HL-60 (cell line): Measurements from ENCODE around the gene NEUROD2.

Experiments used
- DNase-seq, 2 experiments: peaks; one replicate each; pipeline ENCODE4 v3.0.0-alpha.2; 2010 to 2020; ENCODE audit warnings: low read depth in 1 of 2, low spot score in 1 of 2
- H3K27ac ChIP-seq: fragments of 250-450 bp; sonication (Bioruptor Pico); replicated peaks from 2 replicates; pipeline ENCODE4 v1.5.1; 2020; ENCODE audit warnings: mild to moderate bottlenecking, moderate library complexity
- H3K27me3 ChIP-seq: fragments of 250-450 bp; sonication (Bioruptor Pico); 2 replicates; pipeline ENCODE4 v1.5.1; 2021; ENCODE audit warnings: mild to moderate bottlenecking, moderate library complexity; ENCODE audit not compliant: insufficient read depth, poor library complexity, severe bottlenecking
- H3K4me3 ChIP-seq: replicated peaks from 2 replicates; pipeline ENCODE4 v1.5.1; 2011; ENCODE audit warnings: mild to moderate bottlenecking, control low read depth, low read length; ENCODE audit not compliant: insufficient read depth
- CTCF ChIP-seq: IDR thresholded peaks from one replicate; pipeline ENCODE4 v1.5.1; 2011; ENCODE audit warnings: low read length, control low read depth, inconsistent platforms; ENCODE audit not compliant: insufficient read depth
- GABPA ChIP-seq: IDR thresholded peaks from 2 replicates; pipeline ENCODE4 v1.6.1; 2012; ENCODE audit warnings: low read depth
- POLR2AphosphoS5 ChIP-seq: IDR thresholded peaks from 2 replicates; pipeline ENCODE4 v1.6.1; 2012; ENCODE audit warnings: low read depth
- REST ChIP-seq: IDR thresholded peaks from 2 replicates; pipeline ENCODE4 v1.6.1; 2012; ENCODE audit warnings: low read depth; ENCODE audit not compliant: insufficient replicate concordance
- SPI1 ChIP-seq: IDR thresholded peaks from 2 replicates; pipeline ENCODE4 v1.6.1; 2012; ENCODE audit warnings: low read depth, mild to moderate bottlenecking, borderline replicate concordance

The NEUROD2 gene

GRCh38 chr17:39601758-39602532, 5.8 kb downstream of the NEUROD2 start:
- Histone ChIP-seq H3K4me3 (no peak overlapping the region), H3K27ac (no peak overlapping the region), H3K27me3 (peaks cover 88% of the 10 kb centered on the region)
- no peak for DNase-seq
- peak; percentile 60 for TF ChIP-seq REST
- no peak for TF ChIP-seq SPI1
- TF ChIP-seq GABPA, result no peak
- TF ChIP-seq POLR2AphosphoS5, result no peak

GRCh38 chr17:39600997-39601597, 6.6 kb downstream of the NEUROD2 start:
- no peak overlapping the region for H3K27ac ChIP-seq
- peaks cover 89% of the 10 kb centered on the region for H3K27me3 ChIP-seq
- H3K4me3 ChIP-seq, result no peak overlapping the region
- no peak for DNase-seq
- TF ChIP-seq POLR2AphosphoS5 (no peak), SPI1 (no peak), CTCF (no peak)

- H3K27ac ChIP-seq, result no peak overlapping the region
- no peak for TF ChIP-seq SPI1
- TF ChIP-seq POLR2AphosphoS5, result no peak
- no peak for TF ChIP-seq REST
- TF ChIP-seq GABPA, result no peak
- no peak for TF ChIP-seq CTCF
- DNase-seq, result no peak
- peaks cover 90% of the 10 kb centered on the region for H3K27me3 ChIP-seq
- H3K4me3 ChIP-seq, result no peak overlapping the region
Observed at GRCh38 chr17:39600288-39600996, 7.3 kb downstream of the NEUROD2 start.

GRCh38 chr17:39599665-39600231, 8.0 kb downstream of the NEUROD2 start:
- H3K27me3 ChIP-seq, result peaks cover 90% of the 10 kb centered on the region
- no peak overlapping the region for H3K27ac ChIP-seq
- TF ChIP-seq GABPA, result no peak
- no peak for TF ChIP-seq POLR2AphosphoS5
- no peak for TF ChIP-seq CTCF
- TF ChIP-seq REST, result no peak
- TF ChIP-seq SPI1, result no peak

More at GRCh38 chr17:39599665-39600231, 8.0 kb downstream of the NEUROD2 start:
- DNase-seq, result no peak
- H3K4me3 ChIP-seq, result no peak overlapping the region
